Retina (tissue), 1 donor: ENCODE data around the gene GUCA1A.

ENCODE experiments used
- DNase-seq: peaks from one replicate; pipeline ENCODE4 v3.0.0-alpha.2; 2016

GUCA1A gene

DNA sequence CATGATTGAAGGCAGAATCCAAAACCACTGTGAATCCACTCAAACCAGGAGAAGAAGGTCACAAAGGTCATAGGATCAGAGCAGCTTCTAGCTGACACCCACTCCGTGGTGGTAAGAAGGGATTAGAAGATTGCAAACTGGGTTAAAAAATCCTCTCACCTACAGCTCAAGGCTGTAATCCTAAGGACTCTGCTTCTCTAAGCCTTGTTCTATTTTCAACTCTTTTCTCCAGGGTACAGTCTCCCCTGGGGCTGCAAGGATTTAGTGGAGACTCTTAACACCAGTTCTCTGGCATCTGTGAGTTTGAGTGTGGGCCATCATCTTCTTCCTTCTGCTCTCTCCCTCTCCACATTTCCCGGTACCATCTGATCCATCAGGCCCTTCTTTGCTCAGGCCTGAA is at the start of gene GUCA1A:
TSS of gene GUCA1A (plus strand) at position 264 of the 400 bp plus-strand sequence. CDS start 250 bp downstream, outside the sequence.
- no peak for DNase-seq

DNA sequence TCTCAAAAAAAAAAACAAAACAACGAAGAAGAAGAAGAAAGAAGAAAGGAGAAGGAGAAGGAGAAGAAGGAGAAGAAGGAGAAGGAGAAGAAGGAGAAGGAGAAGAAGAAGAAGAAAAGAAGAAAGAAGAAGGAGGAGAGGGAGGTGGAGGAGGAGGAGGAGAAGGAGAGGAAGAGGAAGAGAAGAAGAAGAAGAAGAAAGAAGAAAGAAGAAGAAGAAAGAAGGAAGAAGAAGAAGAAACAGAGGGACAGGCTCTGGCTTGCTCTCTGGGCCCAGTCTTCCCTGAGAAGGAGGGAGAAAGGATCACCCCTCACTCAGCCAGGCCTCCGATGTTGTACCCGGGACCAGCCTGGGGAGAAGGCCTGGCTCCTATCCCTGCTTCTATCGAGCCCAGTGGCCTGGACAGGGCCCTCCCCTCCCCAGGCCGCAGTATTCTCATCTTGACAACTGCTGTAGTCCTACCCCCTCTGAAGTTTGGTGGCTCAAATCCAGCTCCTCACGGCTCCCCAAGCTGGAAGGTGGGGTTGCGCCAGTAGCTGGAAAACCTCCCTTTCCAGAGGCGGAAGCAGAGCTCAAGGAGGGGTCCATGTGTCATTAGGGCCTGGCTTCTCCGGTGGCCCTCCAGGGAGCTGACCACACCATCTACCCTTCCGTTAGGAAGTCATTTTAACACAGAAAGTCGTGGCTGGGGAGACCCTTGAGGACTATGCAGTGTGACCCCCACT is 49.6 kb upstream of the GUCA1A start:
- DNase-seq, result no peak

DNA sequence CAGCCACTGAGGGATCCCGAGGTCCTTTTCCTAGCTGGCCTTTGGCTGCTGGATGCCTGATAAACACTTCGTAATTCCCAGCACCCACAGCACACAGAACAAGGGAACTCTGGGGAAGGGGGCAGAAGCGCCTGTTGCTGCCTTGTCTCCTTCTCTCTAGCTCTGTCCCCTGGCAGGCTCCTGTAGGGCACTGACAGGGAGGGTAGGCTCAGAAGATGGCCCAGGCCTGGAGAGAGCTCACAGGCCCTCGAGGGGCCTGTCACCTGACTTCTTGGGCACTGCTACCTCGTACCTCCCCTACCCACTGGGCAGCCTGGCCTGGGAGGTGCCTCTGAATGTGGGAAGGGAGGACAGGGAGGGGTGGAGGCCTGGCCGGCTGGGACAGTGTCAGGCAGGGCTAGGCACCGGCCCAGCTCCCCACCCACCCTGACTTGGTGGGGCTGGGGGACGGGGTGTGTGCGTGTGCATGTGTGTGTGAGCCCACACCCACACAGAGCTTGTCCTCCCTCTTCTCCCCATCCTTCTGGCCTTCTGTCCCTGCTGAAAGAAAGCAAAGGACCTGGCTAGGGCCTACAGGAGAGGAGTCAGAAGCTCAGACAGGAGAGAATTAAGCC is 48.8 kb upstream of the GUCA1A start:
- no peak for DNase-seq

DNA sequence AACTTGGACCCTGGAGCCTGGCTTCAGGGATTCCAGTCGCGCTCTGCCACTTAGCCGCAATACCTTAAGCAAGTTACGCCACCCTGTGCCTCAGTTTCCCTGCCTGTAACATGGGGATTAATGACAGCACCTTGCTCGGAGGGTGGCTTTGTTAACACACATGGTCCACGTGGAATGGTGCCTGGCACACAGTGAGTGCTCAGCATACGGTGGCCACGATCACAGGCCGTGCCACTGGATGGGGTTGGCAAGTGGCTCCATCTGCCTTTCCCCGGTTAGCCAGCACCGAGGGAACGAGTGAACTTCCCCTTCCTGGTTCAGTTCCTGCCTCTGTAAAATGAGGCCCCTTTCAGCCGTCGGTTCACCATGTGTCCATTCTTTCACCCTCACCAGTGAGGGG is 47.9 kb upstream of the GUCA1A start:
- no peak for DNase-seq

DNA sequence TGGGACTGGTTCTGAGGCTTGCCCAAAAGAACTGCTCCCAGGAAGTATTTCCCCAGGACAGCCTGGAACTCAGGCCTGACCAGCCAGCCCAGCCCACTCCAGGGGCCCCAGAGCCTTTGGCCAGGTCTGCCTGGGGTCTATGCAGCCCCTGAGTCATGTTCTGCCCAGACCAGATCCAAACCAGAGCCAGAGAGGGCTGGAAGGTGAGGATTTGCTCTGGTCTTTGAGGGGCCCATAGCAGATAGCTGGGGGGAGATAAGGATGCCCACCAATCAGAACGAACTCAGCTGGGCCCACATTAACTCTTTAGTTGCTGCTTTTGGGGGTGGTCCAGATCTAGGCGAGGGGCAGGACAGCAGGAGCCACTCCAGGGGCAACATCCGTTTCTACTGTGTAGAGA is 47.5 kb upstream of the GUCA1A start:
- no peak for DNase-seq

DNA sequence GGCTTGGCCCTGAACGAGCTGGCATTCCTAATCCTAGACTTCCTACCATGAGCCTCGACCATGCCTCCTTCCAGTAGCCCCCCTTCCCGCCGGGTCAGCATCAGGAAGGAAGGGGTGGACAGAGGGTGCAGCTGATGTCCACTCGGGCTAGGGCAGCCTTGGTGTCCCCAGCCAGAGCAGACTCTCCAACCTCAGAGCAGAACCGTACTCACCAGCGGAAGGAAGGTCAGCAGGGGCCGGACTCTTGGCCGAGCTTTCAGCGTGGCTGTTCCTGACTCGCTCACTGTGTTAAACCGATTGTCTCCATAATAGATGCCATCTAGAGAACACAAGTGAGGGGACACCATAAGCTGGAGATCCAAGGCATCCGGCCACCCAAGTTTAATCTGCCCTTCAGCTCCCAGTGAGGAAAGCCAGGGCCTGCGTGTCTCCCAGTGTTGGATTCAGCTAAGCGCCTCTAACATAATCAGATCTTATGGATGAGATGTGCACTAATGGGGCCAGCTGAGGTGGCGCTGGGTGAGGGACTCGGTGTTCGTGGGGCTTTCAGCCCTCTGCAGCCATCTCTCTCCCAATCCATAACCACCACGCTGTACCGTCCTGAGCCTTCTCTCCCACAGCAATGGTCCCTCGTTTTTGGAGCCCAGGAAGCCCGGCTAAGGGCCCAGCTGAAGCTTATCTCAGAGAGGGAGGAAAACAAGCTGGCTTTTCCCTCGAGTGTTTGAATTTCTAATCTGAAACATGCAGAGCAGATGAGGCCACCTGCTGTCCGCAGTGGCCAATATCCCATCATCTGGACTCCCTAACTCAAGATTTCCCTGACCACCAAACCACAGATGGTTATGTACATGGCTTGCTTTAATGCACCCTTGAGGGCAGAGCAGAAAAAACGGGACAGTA is 44.5 kb upstream of the GUCA1A start:
- DNase-seq, result peak; percentile 45

DNA sequence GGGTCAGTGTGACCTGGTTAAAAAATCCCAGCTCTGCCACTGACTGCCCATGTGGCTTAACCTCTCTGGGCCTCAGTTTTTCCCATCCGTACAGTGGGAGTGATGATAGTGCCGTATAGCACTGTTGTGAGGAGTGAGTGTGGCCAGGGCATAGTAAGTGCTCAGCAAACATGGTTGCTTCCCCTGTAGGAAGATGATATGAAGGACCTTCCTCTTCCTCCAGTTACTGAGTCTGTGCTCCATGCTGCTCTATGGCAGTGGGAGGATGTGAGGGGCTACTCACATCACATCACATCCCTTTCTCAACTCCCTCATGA is 43.8 kb upstream of the GUCA1A start:
- no peak for DNase-seq

DNA sequence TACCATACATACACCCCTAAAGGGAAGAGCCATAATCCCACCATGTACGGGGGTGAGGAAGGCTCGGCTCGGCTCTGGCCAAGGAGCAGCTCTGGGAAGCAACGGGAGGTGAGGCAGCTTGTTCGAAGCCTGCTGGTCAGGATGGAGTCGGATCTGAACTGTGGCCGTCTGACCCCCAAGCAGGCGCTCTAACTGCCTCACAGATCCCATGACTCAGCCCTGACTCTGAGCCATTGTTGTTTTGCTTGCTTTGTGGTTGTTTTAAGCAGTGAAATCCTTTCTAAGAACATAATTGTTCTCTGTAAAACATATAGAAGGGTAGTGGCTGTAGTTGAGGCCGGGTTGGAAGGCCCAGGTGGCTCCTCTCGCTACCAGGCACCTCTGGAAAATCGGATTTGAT is 41.6 kb upstream of the GUCA1A start:
- no peak for DNase-seq

DNA sequence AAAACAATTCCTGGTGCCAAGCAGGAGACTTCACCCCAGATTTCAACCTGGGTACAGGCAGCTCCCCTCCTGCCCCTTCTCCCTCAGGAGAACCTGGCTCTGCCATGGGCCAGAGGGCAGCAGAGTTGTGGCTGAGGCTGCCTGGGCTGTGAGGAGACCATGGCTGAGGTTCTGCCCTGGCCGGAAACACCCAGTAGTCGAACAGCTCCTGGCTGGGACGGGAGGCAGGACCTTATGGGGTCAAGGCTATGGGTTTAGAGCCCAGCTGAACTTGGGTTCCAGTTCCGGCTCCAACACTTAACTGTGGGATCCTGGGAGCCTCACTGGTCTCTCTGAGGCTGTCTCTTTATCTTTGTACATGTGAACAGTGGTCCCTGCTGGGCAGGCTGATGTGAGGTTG is 39.2 kb upstream of the GUCA1A start:
- no peak for DNase-seq

DNA sequence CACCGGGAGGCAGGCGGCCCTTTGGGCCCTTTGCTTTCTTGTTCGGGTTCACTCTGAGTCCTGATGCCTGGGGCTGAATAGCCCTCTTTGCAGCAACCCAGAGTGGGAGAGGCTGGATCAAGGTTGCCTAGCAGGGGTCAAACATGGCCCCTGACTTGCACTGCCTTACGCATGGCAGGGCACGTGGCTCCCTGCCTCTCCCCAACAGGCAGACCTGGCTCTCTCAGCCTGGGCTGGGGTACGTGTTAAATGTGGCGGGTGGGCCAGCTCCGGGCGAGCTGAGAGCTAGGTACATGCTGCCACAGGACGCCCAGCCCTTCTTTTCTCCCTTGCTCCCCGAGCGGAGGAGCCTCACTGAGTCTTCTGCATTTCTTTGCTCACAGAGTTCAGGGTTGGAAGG is 38.0 kb upstream of the GUCA1A start:
- no peak for DNase-seq

DNA sequence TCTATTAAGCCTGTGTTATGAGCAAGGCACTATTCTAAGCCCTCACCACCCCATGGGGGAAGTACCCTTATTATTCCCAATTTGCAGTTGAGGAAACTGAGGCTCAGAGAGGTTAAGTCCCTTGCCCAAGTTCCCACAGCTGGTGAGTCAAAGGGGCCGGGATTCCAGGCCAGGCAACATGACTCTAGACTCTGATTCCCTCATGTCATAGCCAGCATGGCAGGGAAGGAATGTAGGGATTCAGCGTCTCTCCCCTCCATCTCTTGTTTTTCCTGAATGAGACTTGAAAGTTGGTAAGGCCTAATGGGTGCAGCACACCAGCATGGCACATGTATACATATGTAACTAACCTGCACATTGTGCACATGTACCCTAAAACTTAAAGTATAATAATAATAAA is 37.4 kb upstream of the GUCA1A start:
- no peak for DNase-seq

DNA sequence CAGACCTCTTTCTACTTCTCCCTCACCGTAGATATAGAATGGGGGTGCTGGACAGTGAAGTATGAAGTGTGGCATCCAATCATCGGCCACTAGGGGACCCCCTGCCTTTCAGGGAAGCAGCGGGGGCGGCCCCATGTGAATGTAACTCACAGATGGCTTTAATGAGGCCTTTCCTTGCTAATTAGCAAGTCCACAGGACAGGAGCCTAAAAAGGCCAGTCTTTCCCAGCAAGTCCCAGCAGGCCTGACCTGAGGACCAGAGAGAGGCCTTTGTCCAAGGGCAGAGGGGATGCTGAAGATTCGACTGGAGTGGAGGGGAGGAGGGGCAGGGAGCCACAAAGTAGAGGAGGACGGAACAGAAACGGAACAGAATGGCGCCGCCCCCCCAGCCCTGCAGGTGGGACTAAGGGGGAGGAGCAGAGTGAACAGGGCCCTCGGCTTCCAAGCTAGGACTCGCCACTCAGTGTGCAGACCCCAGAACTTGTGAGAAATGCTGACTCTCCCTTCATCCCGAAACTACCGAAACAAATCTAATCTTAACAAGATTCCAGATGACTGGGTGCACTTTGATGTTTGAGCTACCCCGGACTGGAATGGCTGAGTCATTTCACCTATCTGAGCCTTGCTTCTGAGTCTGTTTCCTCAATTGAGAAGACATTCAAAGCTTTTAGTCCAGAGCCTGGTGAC is 36.5 kb upstream of the GUCA1A start:
- peak; percentile 75 for DNase-seq

DNA sequence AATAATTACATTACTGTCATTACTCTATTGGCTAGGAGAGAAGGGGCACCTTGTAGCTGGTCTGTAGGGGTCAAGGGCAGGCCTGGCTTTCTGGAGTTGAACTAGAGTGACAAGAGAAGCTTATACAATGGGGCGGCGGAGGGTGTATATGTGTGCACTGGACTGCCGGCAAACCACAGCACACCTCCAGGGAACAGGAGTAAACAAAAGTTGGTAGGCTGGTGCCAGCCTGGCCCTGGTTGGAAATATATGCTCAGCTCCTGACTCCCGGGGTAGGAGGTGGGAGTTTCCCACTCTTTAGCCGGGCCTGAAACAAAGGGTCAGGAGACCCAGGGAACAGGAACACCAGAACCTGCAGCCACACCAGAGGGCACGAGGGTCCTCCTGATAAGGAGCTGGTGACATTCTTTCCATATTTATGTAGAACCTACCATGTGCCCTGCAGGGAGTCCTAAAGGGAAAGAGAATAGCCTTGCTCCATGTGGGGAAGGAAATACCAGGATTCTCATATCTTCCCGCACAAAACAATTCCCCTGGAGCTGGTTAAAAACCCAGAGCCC is 35.9 kb upstream of the GUCA1A start:
- no peak for DNase-seq

DNA sequence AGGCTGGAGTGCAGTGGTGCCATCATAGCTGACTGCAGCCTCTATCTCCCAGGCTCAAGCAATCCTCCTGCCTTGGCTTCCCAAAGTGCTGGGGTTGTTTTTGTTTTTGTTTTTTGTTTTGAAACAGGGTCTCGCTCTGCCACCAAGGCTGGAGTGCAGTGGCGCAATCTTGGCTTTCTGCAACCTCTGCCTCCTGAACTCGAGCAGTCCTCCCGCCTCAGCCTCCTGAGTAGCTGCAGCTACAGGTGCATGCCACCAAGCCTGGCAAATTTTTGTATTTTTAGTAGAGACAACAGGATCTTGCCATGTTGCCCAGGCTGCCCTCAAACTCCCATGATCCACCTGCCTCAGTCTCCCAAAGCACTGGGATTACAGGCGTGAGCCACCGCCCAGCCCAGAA is 35.0 kb upstream of the GUCA1A start:
- no peak for DNase-seq

DNA sequence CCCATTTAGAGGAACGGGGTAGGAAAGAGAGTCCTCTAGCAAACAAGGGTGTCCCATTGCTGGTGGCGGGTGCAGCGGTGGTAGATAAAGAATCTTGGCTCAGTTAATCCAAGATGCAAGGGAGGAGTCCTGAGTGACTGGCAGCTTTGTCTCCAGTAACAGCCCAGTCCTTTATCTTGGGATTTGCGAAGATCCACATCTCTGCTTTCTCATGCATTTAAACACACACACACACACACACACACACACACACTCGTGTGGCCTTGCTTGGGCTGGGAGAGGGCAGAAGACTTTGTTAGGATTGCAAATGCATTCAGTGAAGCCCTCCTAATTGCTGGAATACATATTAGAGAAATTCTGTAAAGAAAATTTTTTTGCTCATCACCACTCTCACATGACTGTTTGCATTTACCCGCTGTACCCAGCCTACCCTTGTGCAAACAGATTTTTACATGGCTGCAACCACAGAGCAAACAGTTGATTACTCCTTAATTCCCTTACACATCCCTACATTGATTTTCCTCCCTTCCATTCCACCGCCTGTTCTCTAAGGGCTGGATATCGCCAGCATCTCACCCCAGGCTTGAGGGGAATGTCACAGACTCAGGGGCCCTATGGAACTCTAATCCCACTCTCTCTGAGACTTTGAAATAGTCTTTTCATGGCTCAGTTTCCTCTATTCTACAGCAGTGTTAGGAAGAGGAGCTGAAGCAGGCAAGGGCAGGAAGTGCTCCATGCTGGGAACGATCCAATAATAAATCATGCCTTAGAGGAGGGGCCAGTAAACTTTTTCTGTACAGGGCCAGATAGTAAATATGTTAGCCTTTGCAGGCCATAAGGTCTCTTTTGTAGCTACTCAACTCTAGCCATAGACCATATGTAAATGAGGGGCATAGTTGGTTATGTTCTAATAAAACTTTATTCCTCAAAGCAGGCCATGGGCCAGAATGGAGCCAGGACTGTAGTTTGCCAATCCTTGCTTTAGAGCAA is 34.2 kb upstream of the GUCA1A start:
- DNase-seq, result peak; percentile 44

DNA sequence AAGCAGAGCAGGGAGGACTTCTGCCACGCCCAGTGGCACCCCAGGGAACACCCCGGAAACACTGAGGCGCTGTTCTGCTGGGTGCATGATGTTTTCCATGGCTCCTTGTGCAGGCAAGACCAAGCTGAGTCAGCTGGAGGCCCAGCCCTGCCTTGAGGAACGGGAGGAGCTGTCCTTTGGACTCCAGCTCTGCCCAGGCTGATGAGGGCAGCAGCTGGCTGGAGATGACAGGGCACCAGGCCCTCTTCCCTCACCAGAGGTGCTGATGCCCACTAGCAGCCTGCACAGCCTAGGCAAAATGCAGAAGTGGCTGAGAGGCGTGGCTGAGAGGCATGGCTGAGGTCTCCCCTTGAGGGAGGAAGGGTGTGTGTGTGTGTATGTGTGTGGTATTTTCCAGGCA is 33.1 kb upstream of the GUCA1A start:
- DNase-seq, result no peak

DNA sequence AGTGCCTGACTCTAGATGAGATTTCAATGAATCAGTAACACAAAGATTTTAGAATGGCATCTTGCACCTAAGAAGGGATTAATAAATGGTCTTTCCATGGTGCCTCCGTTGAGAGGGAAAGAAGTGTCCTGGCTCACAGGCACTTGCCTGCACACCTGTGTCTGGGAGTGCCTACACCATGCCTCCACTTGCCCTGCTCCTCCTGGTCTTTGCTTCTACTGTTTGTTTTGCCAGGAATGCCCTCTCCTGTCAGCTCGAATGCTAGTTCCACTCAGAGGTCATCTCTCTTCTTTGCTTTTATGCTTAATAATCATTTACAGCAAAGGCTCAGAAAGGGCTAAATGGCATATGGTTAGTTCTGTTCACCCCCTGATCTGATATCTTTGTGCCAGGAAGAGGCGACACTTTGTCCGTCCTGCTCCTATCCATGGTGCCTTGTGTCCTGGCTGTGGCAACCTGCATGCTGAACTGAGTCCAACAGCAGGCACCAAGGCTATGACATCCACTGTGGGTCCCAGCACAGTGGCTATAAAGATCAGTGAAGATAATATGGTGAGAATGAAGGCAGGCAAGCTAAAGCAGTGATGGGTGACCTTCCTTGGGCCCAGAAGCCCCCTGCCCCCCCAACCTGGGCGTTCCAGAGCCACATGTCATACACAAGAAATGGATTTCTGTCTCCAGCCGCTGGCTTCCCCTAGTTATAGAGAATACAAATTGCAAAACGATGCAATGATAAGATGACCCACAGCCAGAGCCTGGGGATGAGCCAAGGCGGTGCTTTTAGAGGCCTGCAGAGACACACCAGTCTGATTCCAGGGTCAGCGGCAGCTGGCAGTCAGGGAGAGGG is 32.2 kb upstream of the GUCA1A start:
- DNase-seq, result peak; percentile 6

DNA sequence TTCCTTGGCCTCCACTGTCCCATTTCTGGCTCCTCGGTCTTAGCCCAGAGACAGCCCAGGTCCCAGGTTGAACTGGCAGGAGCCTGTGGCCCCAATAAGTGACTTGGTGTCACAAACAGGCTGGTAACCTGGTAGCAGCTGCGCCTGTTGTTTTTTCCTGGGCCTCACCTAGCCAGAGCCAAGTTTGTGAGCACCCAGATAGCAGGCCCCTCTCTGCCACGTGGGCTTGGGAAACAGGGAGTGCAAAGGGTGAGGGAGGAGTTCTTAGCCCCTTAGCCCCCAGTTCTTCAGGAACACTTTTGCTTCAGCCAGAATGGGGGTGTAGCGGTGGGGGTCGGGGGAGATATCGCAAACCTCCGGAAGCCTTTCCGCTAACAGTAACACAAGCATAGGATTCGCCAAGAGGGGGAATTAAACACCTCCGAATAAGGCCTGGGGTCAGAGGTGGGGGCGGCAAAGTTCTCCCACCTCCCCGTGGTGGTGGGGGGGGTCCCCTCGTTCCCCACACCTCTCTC is 31.5 kb upstream of the GUCA1A start:
- DNase-seq, result peak; percentile 24

DNA sequence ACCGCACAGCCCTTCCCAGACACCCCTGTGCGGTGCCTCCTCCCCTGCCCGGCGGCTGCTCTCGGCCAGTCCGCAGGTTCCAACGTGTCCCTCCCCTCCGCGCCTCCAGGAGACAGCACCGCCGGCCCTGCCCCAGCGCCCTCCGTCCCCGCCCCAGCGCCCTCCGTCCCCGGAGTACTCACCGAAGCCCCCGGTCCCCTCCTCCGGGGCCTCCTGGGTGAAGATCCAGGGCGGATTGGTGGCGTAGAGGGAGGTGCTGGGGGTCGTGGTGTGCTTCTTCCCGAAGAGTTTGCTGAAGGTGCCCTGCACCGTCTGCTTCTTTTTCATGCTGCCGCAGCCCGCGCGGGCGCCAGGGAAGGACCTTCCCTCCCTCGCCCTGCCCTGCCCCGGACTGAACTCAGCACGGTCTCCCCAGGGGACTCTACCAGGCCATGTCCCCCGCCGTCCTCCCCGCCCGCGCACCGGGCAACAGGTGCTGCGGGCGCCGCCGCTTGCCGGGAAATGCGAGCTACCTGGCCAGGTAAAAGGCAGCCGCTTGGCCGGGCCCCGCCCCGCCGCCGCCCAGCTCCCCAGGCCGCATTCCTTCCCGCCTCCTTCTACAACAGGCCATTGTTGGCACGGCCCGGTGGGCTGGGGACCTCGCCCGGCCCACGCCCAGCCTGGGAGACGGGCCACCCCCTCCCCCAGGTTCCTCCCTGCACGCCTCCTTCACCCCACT is 30.9 kb upstream of the GUCA1A start, which contains the start of gene C6orf132:
TSS of gene C6orf132 (minus strand) at position 503 of the 718 bp plus-strand sequence. CDS start at position 327, 176 bp downstream.
- DNase-seq, result peak; percentile 45

DNA sequence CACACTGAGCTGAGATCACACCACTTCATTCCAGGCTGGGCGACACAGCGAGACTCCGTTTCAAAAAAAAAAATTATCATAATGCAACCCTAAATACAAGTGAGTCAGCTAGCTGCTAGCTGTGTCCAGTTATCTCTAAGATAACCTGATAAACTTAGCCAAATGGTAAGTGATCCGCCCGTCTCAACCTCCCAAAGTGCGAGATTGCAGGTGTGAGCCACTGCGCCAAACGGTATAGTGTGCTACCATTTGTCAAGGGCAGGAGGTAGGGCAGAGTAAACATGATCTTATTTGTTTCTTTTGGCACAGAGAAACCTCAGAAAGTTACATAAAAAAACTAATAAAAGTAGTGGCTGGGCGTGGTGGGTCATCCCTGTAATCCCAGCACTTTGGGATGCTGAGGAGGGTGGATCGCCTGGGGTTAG is 26.0 kb upstream of the GUCA1A start:
- DNase-seq, result no peak
